HG03280 (cell line): Measurements from ENCODE around the gene NYAP1.
"Not testable (repeated sequence)": the region's sequence is repeated elsewhere in the genome, so short reads cannot be mapped to it uniquely, and the experiment has no call there.

ENCODE experiments used
- ATAC-seq: cut with Tn5 transposase; IDR thresholded peaks from one replicate; pipeline ENCODE4 v1.9.1; 2021; ENCODE audit warnings: mild to moderate bottlenecking, moderate library complexity; ENCODE audit not compliant: unreplicated experiment

Gene NYAP1

DNA sequence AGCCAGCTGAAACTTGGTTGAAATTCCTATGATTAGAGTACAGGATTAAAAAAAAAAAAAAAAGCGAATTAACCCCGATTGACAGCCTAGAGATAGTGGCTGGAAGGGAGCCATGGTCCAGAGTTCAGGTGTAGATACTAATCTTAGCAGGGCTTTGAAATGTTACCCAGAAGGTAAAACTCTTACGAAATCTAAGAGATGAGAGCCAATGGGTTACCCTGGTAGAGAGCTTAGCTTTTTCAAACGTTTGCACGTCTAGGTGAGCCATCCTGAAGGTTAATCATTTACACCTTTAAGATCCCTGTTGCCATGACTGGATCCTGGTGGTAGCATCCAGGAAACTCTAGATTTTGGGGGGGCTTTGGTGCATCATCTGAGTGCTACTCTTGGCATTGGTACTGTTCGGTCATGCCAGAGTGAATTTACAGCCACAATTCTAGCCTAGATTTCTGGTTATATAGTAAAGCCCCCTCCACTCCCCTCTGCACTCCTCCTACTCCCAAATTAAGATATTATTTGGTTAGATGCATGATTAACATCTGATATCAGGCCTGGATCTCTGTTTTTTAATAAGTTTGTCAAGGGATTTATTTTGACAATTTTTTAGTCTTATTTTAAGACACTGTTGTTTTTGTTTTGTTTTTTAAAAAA, 56.5 kb downstream of the NYAP1 start:
- no peak for ATAC-seq

DNA sequence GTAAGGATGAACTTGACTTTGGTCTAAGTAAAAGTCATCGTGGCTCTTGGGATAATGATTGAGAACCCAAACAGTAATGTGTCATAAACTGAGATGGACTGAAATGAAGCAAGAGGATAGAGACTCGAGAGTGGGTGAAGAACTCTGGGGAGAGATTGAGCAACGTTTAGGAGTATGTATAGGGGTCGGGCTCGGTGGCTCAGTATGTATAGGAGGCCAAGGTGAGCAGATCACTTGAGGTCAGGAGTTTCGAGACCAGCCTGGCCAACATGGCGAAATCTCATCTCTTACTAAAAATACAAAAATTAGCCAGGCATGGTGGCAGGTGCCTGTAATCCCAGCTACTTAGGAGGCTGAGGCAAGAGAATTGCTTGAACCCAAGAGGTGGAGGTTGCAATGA, 57.6 kb downstream of the NYAP1 start:
- ATAC-seq: not testable (repeated sequence)

DNA sequence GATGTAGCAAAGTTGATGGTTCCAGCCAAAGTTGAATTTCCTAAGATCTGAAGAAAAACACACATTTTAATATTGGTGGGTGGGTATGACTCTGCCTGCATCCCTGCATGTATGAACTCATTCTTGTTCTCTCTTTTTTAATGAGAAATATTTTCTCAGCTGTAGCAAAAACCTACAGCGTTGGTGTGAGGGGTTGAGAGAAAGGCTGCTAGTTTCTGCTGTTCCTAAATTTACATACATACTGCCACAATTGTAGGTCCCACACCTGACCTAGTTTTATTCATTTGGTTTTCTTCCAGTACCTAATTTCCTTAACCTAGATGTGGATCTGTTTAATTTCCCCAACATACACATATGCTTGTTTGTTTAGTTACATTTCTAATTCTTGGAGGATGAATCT, 59.9 kb downstream of the NYAP1 start:
- no peak for ATAC-seq

DNA sequence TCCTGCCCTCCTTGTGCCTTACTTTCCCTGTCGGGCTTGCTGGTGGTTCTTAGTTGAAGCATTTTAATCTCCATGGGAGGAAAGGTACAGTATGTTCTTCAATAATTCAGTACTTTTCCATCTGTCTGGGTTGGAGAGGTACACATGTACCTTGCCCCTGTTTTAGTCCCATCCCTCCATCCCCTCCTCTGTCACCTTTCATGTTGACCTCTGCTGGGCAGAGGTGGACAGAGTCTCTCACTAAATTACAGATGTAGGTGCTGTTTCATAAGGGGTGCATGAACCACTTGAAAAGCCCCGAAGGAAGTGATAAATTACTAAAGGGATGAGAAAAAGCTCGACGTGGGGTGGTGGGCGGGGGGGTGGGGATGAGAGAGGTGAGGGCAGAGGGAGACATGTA, 60.7 kb downstream of the NYAP1 start:
- no peak for ATAC-seq
